GM12872 (cell line): Measurements from ENCODE around the gene POLE3.

Experiments
- TF ChIP-seq, protein P1 (sequence below): IDR thresholded peaks from 3 replicates; pipeline ENCODE4 v1.5.1; 2011; ENCODE audit warnings: low read depth, mild to moderate bottlenecking, low read length, moderate library complexity; ENCODE audit not compliant: insufficient read depth

POLE3 gene

DNA sequence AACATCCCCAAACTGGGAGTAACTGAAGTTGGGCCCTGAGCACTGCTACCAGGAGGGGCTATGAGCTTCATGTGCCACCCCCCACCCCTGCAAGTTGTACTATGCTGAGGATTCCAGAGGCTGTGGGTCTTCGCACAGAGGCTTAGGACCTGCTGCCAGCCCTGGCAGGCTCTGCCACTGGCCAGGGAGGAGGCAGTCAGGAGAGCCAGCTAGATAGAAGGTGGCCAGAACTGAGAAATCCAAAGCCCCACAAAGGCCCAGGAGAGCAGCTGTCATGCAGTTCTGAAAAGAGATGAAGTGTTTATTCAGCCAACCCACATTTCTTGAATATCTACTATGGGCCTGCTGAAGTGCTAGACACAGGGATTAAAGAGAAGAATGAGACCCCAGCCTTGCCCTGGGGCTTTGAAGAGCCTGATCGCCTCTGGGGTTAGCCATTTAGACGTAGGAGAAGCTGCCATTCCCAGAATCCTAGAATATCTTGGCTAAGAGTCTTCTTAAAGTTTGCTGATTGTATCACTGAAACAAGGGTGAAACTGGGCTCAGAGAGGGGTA is 10.8 kb downstream of the POLE3 start:
- TF ChIP-seq, protein P1, sequence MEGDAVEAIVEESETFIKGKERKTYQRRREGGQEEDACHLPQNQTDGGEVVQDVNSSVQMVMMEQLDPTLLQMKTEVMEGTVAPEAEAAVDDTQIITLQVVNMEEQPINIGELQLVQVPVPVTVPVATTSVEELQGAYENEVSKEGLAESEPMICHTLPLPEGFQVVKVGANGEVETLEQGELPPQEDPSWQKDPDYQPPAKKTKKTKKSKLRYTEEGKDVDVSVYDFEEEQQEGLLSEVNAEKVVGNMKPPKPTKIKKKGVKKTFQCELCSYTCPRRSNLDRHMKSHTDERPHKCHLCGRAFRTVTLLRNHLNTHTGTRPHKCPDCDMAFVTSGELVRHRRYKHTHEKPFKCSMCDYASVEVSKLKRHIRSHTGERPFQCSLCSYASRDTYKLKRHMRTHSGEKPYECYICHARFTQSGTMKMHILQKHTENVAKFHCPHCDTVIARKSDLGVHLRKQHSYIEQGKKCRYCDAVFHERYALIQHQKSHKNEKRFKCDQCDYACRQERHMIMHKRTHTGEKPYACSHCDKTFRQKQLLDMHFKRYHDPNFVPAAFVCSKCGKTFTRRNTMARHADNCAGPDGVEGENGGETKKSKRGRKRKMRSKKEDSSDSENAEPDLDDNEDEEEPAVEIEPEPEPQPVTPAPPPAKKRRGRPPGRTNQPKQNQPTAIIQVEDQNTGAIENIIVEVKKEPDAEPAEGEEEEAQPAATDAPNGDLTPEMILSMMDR, result no peak

DNA sequence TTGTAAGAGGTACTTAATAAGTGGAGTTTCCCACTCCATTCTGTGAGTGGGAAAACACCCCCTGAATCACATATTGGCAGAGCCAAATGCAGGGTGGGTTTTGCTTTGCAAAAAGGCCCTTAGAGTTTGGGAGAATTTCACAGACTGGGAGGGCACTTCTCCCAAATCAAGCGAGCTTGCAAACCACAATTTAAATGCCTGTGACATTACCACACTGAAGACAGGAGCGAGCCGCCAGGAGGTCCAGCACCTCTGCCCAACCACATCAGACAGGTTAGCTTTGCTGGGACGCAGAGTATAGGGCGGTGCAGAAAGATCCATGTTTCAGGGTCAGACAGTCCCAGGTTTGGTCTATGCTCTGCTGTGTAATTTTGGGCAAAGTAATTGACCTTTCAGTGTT is 11.7 kb downstream of the POLE3 start:
- TF ChIP-seq, protein P1, result no peak

DNA sequence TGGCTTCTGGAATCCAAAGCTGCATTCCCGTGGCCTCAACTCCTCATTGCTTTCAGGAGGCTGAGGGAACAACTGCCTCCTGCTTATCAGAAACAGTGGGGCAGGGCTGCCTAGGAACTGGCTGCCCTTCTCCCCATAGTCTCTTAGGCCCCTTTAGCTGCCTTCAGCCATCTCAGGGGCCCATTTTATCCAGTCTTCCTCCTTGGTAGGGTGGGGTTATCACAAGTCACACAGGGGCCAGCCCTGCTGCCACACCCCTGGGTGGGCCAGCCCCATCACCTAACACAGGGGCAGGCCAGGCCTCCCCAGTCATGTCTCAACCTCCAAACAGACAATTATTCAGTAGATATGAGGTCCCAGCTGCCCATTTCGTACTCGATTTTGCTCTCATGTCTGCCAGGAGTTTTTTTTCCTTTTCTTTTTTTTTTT is 13.3 kb downstream of the POLE3 start:
- TF ChIP-seq, protein P1, result no peak

DNA sequence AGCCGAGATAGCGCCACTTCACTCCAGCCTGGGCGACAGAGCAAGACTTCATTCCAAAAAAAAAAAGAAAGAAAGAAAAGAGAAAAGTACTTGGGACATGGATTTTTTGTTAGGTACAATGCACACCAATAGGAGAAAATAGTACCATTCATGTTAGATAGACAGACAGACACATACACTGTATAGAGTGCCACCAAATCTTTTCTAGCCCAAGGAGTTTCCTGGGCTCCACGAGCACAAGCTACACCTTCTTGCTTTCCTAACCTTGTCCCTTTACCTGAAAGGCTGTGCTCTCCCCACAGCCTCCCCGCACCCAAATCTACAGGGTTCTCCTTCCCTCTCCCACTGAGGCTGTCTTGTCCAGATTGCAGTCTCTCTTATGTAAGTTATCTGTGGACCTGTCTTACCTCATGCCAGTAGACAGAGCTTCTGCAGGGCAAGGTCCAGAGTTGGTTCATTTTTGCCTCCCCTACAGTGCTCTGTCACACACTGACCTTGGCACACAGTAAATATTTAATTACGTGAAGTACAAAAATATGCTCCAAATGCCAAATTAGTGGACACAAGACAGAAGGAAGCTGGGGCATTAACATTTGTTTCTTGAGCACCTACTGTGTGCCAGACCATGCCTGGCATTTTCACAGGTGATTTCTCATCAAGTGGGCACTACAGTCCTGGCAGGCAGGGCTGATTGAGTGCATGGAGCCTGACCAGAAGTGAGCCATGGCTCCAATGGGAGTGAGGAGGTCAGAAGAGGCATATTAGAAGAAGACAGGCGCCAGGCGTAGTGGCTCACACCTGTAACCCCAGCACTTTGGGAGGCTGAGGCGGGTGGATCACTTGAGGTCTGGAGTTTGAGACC is 15.2 kb downstream of the POLE3 start:
- TF ChIP-seq, protein P1, result no peak

DNA sequence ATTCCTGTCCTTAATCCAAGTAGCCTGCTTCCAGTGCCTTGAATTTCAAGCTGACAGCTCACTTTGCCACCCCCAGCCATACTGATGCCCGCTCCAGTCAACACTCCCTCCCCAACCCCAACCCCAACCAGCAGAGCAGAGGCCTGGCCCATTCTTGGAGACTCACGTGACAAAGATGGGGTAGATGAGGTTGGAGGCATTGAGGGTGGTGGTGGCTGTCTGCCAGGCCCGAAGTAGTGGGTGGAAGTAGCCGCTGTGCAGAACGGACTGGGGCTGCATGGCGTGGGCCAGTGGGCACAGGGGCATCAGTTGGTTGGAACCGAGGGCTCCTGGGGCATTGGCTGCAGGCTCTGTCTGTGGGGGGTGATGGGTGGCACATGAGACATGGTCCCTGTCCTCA is 17.2 kb downstream of the POLE3 start:
- TF ChIP-seq, protein P1, result no peak

DNA sequence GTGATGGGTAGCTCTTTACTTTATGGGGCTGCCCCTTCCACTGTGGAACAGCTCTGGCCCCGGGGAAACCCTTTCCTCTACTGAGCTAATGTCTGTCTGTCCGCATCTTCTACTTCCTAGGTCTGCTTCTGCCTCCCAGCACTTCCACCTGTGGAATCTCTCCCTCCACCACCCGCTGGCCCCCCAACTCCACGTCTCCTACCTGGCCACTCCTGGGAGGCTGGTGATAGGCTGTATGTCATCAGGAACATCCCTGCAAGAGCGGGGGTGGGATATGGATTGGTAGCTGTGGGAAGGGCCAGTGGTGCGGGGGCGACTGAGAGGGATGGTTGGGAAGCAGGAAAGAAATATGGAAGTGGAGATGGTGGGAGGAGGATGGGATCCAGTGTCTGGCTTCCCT is 18.6 kb downstream of the POLE3 start:
- TF ChIP-seq, protein P1, result no peak

DNA sequence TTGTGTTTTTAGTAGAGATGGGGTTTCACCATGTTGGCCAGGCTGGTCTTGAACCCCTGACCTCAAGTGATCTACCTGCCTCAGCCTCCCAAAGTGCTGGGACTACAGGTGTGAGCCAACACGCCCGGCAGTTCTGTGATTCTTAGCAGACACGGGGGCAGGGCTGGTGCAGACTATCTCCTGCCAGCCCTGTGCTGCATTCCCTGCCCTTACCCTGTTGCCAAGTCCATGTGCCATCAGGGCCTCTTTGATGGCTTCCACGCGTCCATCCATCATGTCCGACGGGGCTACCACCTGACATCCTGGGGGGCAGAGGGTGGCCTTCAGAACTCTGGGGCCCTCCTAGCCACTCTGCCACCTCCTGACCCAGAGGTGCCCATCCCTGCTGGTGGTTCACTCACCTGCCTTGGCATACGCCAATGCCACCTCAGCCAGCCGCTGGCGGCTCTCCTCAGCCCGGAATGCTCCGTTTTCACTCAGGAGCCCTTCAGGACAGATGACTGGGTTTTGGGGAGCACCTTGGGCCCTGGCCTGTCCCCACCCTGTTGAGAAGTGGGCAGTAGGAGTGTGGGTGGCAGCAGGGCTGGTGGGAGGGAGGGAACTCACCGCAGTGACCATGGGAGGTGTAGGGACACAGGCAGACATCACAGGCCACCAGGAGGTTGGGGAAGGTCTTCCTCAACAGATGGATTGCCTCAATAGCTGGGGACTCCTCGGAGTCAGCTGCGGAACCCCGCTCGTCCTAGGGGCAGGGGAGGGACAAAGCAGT is 20.1 kb downstream of the POLE3 start:
- TF ChIP-seq, protein P1, result no peak
